Smooth muscle cell of bladder (primary cell): ENCODE data around the gene EGFR. TPM values are rescaled to one million over a fixed set of nuclear protein-coding genes. Genes with fewer than 3 reads are reported as not detected.

Source experiments
- total RNA-seq: library from RNA; depleted of rRNA; stranded (reverse); fragments of >200 nt; gene quantifications from 2 replicates; pipeline ENCODE4 v1.2.3, GENCODE V29; 2014

The EGFR gene
- 21.5 and 24.2 TPM in 2 replicates for total RNA-seq

DNA sequence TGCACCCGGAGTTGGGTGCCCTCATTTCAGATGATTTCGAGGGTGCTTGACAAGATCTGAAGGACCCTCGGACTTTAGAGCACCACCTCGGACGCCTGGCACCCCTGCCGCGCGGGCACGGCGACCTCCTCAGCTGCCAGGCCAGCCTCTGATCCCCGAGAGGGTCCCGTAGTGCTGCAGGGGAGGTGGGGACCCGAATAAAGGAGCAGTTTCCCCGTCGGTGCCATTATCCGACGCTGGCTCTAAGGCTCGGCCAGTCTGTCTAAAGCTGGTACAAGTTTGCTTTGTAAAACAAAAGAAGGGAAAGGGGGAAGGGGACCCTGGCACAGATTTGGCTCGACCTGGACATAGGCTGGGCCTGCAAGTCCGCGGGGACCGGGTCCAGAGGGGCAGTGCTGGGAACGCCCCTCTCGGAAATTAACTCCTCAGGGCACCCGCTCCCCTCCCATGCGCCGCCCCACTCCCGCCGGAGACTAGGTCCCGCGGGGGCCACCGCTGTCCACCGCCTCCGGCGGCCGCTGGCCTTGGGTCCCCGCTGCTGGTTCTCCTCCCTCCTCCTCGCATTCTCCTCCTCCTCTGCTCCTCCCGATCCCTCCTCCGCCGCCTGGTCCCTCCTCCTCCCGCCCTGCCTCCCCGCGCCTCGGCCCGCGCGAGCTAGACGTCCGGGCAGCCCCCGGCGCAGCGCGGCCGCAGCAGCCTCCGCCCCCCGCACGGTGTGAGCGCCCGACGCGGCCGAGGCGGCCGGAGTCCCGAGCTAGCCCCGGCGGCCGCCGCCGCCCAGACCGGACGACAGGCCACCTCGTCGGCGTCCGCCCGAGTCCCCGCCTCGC lies at the start of gene EGFR:
EGFR (plus strand) TSS at position 657 of the 830 bp plus-strand sequence. CDS start 261 bp downstream, outside the sequence.

